OCI-LY1 (cell line): ENCODE measurements around the gene AMBRA1.

Experiments
- CTCF ChIP-seq: fragments of 200-600 bp; sonication (generic), shearing (Covaris generic); IDR thresholded peaks from 2 replicates; pipeline ENCODE4 v1.5.1; 2017; ENCODE audit warnings: mild to moderate bottlenecking, antibody characterized with exemption, low read length, moderate library complexity, mixed read lengths
- EZH2 ChIP-seq: fragments of 200-600 bp; sonication (generic), shearing (Covaris generic); IDR thresholded peaks from 2 replicates; pipeline ENCODE4 v1.8.0; 2017; ENCODE audit warnings: borderline replicate concordance, mixed run types, mild to moderate bottlenecking, antibody characterized with exemption, low read length, moderate library complexity, mixed read lengths

- TF ChIP-seq CTCF (no peak), EZH2 (no peak)
These were observed 22.8 kb upstream of the AMBRA1 start for GRCh38 chr11:46616551-46617133.
